GM18861 (cell line): ENCODE data around the gene TRAF3.
"Not testable (repeated sequence)": the region's sequence is repeated elsewhere in the genome, so short reads cannot be mapped to it uniquely, and the experiment has no call there.

Experiments used
- ATAC-seq: cut with Tn5 transposase; IDR thresholded peaks from one replicate; pipeline ENCODE4 v1.9.1; 2021; ENCODE audit not compliant: unreplicated experiment

TRAF3 gene

GRCh38 chr14:102826161-102826560 lies 48.9 kb downstream of the TRAF3 start:
- ATAC-seq = no peak

- no peak for ATAC-seq
Measured at GRCh38 chr14:102826751-102827675, 49.8 kb downstream of the TRAF3 start.

GRCh38 chr14:102827716-102828115 lies 50.5 kb downstream of the TRAF3 start:
- ATAC-seq = no peak

GRCh38 chr14:102828151-102828550 lies 50.9 kb downstream of the TRAF3 start:
- no peak for ATAC-seq

GRCh38 chr14:102829016-102829548 lies 51.8 kb downstream of the TRAF3 start:
- ATAC-seq = no peak

GRCh38 chr14:102830474-102831045 lies 53.3 kb downstream of the TRAF3 start:
- no peak for ATAC-seq

GRCh38 chr14:102831163-102831804 lies 54.0 kb downstream of the TRAF3 start:
- no peak for ATAC-seq

GRCh38 chr14:102833341-102833740 lies 56.1 kb downstream of the TRAF3 start:
- no peak for ATAC-seq

- ATAC-seq = no peak
Measured at GRCh38 chr14:102833991-102834390, 56.7 kb downstream of the TRAF3 start.

GRCh38 chr14:102835959-102836358 lies 58.7 kb downstream of the TRAF3 start:
- ATAC-seq = no peak

GRCh38 chr14:102837120-102837519 lies 59.9 kb downstream of the TRAF3 start:
- not testable (repeated sequence) for ATAC-seq

- ATAC-seq = no peak
Measured at GRCh38 chr14:102838501-102838900, 61.3 kb downstream of the TRAF3 start.

GRCh38 chr14:102840115-102840514 lies 62.9 kb downstream of the TRAF3 start:
- ATAC-seq = no peak

- ATAC-seq = no peak
Measured at GRCh38 chr14:102840771-102841528, 63.7 kb downstream of the TRAF3 start.

- ATAC-seq = no peak
Measured at GRCh38 chr14:102848830-102849525, 71.7 kb downstream of the TRAF3 start.

- no peak for ATAC-seq
Measured at GRCh38 chr14:102849526-102850379, 72.5 kb downstream of the TRAF3 start.

- ATAC-seq = no peak
Measured at GRCh38 chr14:102853648-102854047, 76.4 kb downstream of the TRAF3 start.

GRCh38 chr14:102854091-102854703 lies 76.9 kb downstream of the TRAF3 start:
- no peak for ATAC-seq

- no peak for ATAC-seq
Measured at GRCh38 chr14:102856179-102856578, 78.9 kb downstream of the TRAF3 start.
